IPS DF 4.7 (cell line): ENCODE data around the gene RARG.
"Not testable (repeated sequence)": the region's sequence is repeated elsewhere in the genome, so short reads cannot be mapped to it uniquely, and the experiment has no call there.

Source experiments
- DNase-seq: peaks from one replicate; pipeline ENCODE4 v3.0.0-alpha.2; 2013; ENCODE audit warnings: low spot score; ENCODE audit errors: extremely low read depth

The RARG gene

GRCh38 chr12:53173085-53173715 is 58.8 kb downstream of the RARG start:
- no peak for DNase-seq

DNA sequence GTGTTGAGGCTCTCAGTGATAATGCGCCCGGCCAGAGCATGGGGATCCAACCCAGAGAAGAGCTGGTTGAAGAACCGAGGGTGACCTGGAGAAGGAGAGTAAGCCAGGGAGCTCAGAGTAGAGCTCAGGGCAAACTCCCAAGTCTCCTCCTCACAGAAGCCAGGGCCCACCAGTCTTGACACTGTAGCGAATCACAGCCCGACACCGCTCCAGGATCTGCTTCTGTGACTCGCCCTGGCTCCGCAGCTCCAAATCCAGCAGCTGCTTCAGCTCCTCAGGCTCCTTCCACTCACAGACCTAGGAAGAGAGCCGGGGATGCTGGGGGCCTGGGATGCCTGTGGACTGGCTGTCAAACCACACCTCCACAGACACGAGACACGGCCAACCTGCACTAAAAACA is 59.7 kb downstream of the RARG start:
- DNase-seq: no peak

- DNase-seq: no peak
Observed at GRCh38 chr12:53171725-53172329, 60.2 kb downstream of the RARG start.

DNA sequence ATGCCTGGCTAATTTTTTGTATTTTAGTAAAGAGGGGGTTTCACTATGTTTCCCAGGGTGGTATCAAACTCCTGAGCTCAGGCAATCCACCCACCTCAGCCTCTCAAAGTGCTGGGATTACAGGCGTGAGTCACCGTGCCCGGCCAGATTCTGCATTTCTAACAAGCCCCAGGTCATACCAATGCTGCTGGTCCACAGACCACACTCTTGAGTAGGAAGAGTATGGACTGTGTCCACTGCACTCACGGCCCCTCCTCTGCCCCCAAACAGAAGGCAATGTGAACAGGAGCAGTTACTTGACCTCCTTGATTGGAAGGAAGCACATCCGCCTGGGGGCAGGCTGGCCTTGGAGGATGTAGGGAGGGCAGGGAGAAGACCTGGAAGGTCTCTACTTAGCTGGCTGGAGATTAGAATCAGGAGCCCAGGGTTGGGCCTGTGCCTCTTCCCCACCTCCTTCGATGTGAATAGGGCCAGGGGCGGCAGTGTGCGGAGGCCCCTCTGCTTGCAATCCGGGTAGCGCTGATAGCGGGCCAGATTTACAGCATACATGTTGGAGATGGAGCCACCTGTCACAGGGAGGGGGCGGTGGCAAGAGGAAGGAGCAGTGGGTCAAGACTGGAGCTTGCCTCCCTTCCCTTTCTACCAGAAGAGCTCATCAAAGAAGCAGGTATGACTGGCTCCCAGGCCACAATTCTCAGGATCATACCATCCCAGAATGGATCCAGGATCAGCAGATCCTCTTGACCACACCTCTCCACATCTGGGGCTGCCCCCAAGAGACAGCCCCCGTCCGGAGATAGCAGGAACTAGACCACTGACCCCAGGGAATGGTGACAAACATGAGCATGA is 60.9 kb downstream of the RARG start:
- DNase-seq: no peak

GRCh38 chr12:53170215-53170614 is 61.8 kb downstream of the RARG start:
- DNase-seq: no peak

- DNase-seq: no peak
Observed at GRCh38 chr12:53169644-53170043, 62.4 kb downstream of the RARG start.

DNA sequence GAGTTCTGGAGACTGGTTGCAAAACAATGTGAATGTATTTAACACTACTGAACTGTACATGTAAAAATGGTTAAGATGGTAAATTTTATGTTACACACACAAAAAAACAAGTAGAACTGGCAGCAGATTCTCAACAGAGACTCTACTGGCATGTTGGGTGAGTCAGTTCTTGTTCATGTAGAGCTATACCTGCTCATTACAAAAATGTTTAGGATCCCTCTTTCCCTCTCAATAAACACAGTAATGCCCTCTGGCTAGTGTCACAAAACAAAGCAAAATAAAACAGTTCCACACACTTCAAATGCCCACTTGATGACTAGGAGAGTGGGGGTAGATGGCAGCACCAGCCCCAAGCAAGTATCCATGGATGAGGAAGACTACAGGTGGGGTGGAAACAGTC is 65.2 kb downstream of the RARG start:
- no peak for DNase-seq

GRCh38 chr12:53163008-53163407 is 69.0 kb downstream of the RARG start:
- not testable (repeated sequence) for DNase-seq

GRCh38 chr12:53161119-53161911 is 70.7 kb downstream of the RARG start:
- DNase-seq: no peak

DNA sequence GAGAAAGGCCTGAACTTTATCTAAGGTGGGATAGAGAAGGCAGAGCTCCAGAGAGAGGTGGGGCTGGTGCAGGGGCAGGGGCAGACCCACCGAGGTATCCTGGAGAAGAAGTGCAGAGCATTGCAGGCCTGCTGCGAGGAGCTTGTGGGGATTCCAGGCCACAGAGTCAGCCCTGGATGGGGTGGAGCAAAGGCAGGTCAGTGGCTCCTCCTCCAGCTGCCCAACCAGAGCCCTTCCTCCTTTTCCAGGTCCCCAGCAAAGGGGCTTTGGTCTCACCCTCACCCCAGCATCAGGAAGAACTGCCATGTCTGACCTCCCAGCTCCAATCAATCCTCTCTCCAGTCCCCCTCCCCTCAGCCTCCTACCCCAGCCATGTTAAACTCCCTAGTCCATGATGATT is 71.3 kb downstream of the RARG start:
- DNase-seq: no peak
